HG02642 (cell line): ENCODE measurements around the gene LRP3.
A peak's percentile ranks its signal among the peaks of the same experiment; 100 is the strongest.

Experiments used
- ATAC-seq: cut with Tn5 transposase; IDR thresholded peaks from one replicate; pipeline ENCODE4 v1.9.1; 2021; ENCODE audit warnings: mild to moderate bottlenecking; ENCODE audit not compliant: unreplicated experiment, poor library complexity

The LRP3 gene

GRCh38 chr19:33233056-33233873 is 39.1 kb downstream of the LRP3 start:
- ATAC-seq = no peak

- ATAC-seq = no peak
Observed at GRCh38 chr19:33234092-33234491, 40.0 kb downstream of the LRP3 start.

- ATAC-seq = no peak
Observed at GRCh38 chr19:33234736-33235135, 40.6 kb downstream of the LRP3 start.

DNA sequence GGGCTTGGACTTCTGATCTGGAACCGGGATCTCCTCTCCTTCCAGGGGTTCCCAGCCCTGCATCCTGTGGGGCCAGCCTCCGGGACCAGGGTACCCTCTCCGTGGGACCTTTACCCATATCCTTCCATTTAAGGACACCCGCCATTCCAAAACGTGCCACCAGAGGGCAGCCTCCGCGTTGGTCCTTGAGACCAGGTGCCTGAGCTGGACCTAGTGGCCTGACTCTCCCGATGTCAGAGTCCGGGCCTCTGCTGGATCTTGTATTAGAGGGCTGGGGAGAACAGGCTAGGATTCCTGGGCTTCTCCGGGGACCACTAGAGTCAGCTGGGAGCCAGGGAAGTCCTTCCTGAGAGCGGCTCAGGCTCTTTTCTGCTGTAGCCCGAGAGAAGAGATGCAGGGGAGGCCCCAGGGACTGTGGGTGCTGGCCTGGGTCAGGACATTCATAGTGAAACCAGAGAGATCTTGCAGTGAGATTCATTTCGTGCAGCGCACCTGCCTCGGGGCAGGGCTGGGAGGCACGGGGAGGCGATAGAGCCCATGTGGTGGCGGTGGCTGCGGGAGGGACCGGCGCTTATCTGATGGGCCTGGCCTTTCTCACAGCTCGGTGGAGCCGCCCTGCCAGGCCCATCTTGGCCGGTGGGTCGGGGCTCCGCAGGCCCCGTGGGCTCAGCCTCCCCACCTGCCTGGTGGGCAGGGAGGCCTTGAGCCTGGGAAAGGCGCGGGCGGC is 41.3 kb downstream of the LRP3 start:
- ATAC-seq = peak; percentile 87

DNA sequence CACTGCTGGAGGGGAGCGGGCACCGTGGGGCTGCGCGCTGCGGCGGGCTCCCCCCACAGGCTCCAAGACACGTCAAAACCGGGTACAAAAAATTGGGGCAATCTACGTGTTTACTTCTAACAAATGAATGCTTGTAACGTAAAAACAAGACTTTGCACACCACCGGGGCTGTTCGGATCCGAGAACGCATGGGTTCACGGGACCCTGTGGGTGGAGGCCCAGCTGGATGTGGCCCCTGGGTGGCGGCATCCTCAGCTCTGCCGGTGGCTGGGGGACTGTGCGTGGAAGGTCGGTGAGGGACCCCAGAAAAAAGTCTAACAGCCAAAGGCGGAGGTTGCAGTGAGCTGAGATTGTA is 41.8 kb downstream of the LRP3 start:
- ATAC-seq = no peak

DNA sequence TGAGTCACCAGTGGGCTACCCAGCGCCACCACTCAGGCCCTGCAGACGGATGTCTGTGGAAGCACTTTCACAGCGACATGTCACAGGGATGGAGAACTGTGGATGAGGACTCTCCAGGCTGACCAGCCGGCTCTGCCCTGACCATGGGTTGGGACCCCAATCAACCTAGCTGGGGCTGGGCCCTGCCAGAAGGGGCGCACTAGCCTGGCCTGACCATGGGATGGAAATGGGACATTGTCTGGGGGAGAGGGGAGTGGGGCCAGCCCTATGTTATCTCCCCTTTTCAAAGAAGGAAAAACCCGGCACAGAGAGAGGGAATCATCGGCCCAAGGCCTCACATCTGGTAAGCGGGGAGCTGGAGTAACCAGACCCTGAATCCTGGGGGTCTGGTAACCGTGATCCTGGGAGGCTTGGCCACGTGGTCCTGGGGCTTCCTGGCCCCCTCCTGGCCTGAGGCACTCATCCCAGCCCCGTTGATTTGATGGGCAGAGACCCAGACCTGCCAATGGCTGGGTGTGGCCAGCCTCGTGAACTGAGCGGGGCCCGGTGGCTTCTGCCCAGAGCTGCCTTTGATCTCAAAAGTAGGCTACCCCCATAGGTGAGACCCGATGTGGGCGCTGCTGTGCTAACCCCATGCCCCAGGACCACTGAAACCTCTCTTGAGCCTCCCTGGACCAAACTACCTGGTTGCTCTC is 42.7 kb downstream of the LRP3 start:
- no peak for ATAC-seq

GRCh38 chr19:33238481-33239149 is 44.5 kb downstream of the LRP3 start:
- ATAC-seq = no peak

GRCh38 chr19:33239223-33239975 is 45.3 kb downstream of the LRP3 start:
- no peak for ATAC-seq

DNA sequence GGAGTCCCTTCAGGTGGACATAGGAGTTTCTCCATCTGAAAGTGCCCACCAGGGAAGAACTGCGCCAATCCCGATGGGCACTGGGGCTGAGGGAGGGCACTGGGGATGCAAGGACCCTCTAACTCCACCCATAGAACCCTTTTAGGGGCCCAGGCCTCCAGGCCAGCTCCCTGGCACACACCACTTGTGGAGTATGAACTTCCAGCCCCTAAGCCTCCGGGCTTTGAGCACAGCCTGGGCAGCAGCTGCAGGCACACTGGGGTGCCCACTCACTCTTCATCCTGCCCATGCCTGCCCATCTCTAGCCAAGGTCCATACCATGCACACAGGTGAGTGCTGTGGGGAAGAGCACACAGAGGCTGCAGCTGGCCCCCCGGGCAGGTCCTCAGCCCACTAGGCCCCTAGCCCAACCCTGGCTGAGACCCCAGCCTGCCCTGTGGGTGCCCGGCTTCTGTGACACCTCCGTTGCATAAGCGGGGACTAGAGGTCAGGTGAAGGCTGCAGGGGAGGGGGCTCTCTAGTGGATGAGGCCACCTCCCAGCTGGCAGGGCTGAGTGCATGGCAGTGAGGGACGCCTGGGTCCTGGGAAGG is 46.1 kb downstream of the LRP3 start:
- no peak for ATAC-seq

GRCh38 chr19:33241091-33241529 is 47.0 kb downstream of the LRP3 start:
- ATAC-seq = no peak

- ATAC-seq = no peak
Observed at GRCh38 chr19:33241530-33242101, 47.5 kb downstream of the LRP3 start.

DNA sequence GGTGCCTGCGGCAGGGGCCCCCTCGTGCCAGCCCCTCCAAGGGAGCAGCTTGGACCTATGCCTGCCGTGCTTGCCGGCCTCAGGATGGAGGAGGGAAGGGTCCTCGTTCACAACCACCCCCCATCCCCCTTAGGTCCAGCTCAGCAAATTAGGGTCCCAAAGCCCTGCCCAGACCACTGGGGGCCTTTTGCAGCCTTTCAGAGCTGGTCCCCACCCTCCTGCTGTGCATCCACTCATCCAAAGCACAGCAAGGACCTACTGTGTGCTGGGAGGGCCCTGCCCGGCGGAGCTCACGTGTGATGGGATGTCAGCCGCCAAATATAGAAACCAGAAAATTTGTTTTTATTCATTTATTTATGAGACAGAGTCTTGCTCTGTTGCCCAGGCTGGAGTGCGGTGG is 48.0 kb downstream of the LRP3 start:
- ATAC-seq = no peak

DNA sequence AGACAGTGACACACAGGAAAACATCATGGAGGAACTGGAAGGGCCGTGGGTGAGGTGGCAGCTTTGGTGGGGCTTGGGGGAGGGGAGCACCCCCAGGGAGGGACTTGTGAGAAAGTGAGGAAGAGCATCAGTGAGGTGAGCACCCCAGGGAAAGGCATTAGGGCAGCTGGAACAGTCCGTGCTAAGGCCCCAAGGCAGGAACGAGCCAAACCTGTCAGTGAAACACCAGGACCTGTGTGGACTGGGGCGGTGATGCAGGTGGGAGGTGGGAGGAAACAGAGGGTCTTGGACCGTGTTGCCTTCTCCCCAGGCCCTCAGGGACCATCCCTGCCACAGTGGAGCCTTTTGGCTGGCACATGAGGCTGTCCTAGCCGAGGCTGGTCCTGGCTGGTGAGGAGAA is 48.8 kb downstream of the LRP3 start:
- ATAC-seq = no peak

DNA sequence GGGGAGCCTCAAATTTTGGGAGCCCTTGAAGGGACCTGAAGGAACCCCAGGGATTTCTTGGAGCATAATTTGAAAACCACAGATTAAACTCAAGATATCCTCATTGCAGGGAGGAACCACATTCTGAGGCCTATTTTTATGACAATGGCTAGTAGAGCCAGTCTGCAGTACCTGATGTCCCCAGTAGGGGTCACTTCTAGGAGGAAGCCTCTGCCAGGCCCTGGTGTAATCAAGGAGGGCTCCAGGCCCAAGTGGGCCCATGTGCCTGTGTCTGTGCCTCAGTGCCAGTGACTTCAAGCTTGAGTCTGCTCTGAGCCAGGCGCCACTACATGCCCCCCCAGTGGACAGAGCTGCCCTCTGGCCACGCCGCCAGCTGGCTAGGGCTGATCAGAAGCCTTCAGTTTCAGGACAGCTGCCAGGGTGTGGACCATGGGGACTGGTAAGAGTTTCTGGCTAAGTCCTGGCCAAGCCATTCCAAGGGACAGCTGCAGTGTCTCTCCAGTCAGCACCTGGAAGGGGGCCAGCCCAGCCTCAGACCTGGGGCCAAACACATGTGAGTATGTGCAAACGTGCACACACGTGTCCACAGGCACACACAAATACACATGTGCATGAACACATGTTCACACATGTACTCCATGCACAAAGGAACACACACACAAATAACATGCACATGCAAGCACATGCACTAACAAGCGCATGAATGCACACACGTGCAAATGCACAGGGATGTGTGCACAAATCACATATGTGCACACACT is 52.0 kb downstream of the LRP3 start:
- ATAC-seq = no peak

DNA sequence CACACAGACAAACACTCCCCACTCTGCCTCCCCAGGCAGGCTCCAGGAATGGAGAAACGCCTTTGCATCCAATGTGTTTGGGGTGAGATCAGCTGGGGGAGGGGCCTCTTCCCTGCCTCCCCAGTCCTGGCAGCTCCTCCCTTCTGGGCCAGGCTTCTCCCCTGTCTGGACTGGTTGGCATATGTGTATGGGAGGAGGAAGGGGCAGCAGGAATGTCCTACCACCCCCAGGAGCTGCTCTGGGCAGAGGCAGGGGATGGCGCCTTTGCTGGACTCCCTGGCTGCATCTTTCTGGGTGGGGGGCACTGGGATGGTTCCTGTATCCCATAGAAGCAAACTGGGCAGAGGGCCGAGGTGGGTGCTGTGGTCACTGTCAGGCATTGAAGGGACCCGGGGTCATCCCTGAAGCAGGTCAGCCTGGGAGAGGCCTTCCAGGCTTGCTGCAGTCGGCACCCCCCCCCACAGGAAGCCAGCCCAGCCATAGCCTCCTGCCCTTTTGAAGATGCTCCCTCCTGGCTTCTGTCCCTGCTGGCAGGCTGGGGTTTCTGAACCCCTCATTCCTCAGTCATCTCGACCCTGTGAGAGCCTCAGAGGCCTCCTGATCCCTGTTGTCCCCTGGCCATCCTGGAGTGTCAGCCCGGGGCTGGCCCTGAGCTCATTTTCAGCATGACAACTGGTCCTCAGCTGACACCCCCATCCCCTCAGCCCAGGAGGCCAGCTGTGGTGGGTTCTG is 52.7 kb downstream of the LRP3 start:
- no peak for ATAC-seq

DNA sequence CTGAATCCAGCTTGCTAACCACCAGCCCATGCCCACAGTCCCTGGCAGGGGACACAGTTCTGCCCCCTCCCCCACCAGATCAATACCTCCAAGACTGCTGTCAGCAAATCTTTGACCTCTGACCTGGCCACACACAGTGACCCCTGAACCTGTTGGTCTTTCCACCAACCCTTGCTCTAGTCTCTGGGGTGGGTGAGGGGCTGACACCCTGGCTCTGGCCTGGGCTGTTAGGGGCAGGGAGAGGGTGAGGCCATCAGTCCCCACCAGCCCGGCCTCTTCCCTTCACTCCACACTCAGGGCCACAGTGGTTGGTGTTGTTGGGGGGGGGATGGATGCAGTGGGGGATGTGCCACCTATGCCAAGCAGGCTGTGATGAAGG is 53.3 kb downstream of the LRP3 start:
- ATAC-seq = no peak

- no peak for ATAC-seq
Observed at GRCh38 chr19:33248104-33248503, 54.0 kb downstream of the LRP3 start.

DNA sequence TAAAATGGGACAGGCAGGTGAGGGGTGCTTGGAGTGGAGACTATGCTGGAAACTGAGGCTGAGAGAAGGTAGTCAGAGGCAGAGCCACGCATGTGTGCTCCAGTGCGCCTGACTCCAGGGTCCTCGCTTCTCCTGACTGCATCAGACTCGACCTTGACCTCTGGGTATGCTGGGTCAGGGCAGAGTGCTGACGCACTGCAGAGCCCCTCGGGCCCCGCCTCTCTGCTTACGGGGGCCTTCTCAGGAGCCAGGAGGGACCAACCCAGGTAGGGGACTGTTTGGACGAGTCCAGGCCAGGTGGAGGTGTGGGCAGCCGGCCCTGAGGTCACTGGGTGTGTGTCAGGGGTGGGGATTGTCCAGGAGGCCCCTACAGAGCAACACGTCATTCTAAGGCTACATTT is 54.4 kb downstream of the LRP3 start:
- ATAC-seq = no peak
